Skin of body (tissue), 3 donors: ENCODE results near the gene BCL2. TPM values are rescaled to one million over a fixed set of nuclear protein-coding genes. Genes with fewer than 3 reads are reported as not detected.
A peak's percentile ranks its signal among the peaks of the same experiment; 100 is the strongest.

ENCODE experiments used
- DNase-seq: peaks from one replicate; lab custom pipeline; 2025; lab: John Stamatoyannopoulos, UW
- small RNA-seq: library from RNA; depleted of rRNA; stranded (forward); fragments of <200 nt; gene quantifications from one replicate; pipeline ENCODE3, GENCODE V24; 2014; ENCODE audit warnings: low replicate concordance
- total RNA-seq: library from RNA; depleted of rRNA; stranded (reverse); fragments of >200 nt; gene quantifications from one replicate; pipeline ENCODE4 v1.2.3, GENCODE V29; 2014

The BCL2 gene
- total RNA-seq, 1 donor from 2014 or later = 32.2 TPM

GRCh38 chr18:63096327-63096874, 223.2 kb downstream of the BCL2 start:
- no peak for DNase-seq

- DNase-seq = no peak
Measured at GRCh38 chr18:63095768-63096167, 223.8 kb downstream of the BCL2 start.

GRCh38 chr18:63091671-63092364, 227.8 kb downstream of the BCL2 start:
- DNase-seq = no peak

GRCh38 chr18:63090334-63090733, 229.2 kb downstream of the BCL2 start:
- peak; percentile 36 for DNase-seq

GRCh38 chr18:63089041-63089440, 230.5 kb downstream of the BCL2 start:
- no peak for DNase-seq

- DNase-seq = no peak
Measured at GRCh38 chr18:63088262-63088661, 231.3 kb downstream of the BCL2 start.

GRCh38 chr18:63087421-63088230, 231.9 kb downstream of the BCL2 start:
- peak; percentile 72 for DNase-seq

- DNase-seq = no peak
Measured at GRCh38 chr18:63085611-63086010, 234.0 kb downstream of the BCL2 start.

GRCh38 chr18:63084219-63084618, 235.3 kb downstream of the BCL2 start:
- DNase-seq = no peak

GRCh38 chr18:63083555-63083954, 236.0 kb downstream of the BCL2 start:
- DNase-seq = no peak

GRCh38 chr18:63083020-63083531, 236.5 kb downstream of the BCL2 start:
- no peak for DNase-seq

- no peak for DNase-seq
Measured at GRCh38 chr18:63082366-63083019, 237.1 kb downstream of the BCL2 start.

- DNase-seq = no peak
Measured at GRCh38 chr18:63079114-63079513, 240.5 kb downstream of the BCL2 start.

- no peak for DNase-seq
Measured at GRCh38 chr18:63078471-63078870, 241.1 kb downstream of the BCL2 start.

GRCh38 chr18:63074981-63075404, 244.6 kb downstream of the BCL2 start:
- DNase-seq = peak; percentile 82

GRCh38 chr18:63073481-63073880, 246.1 kb downstream of the BCL2 start:
- no peak for DNase-seq

Small RNA genes within 50 kb of the gene (small RNA-seq; reads per million reads assigned to genes)
- not detected for gene AC022726.1

Other genes starting within 250 kb of the BCL2 start
- gene KDSR, start 47.4 kb upstream of the BCL2 start, total RNA-seq = 36.8 TPM
- gene VPS4B, start 102.7 kb upstream of the BCL2 start, total RNA-seq = 46.6 TPM
- gene SERPINB5, start 157.2 kb upstream of the BCL2 start, total RNA-seq = 130 TPM
- 64.6 TPM for gene SERPINB12, start 222.6 kb upstream of the BCL2 start, total RNA-seq